HG02610 (cell line): ENCODE measurements around the gene SLC6A13.
"Not testable (repeated sequence)": the region's sequence is repeated elsewhere in the genome, so short reads cannot be mapped to it uniquely, and the experiment has no call there.

Experiments used
- ATAC-seq: cut with Tn5 transposase; IDR thresholded peaks from one replicate; pipeline ENCODE4 v1.9.1; 2021; ENCODE audit warnings: mild to moderate bottlenecking, moderate library complexity; ENCODE audit not compliant: unreplicated experiment

The SLC6A13 gene

GRCh38 chr12:262817-263216, at the start of gene SLC6A13:
SLC6A13 (minus strand) TSS chr12:262836; CDS start chr12:260052, 2,784 bp downstream.
- no peak for ATAC-seq

GRCh38 chr12:308511-308910, 45.9 kb upstream of the SLC6A13 start:
- no peak for ATAC-seq

GRCh38 chr12:307406-307805, 44.8 kb upstream of the SLC6A13 start:
- ATAC-seq: no peak

- ATAC-seq: no peak
These were observed 42.2 kb upstream of the SLC6A13 start for GRCh38 chr12:304805-305204.

- ATAC-seq: not testable (repeated sequence)
These were observed 40.1 kb upstream of the SLC6A13 start for GRCh38 chr12:302766-303165.

- not testable (repeated sequence) for ATAC-seq
These were observed 37.5 kb upstream of the SLC6A13 start for GRCh38 chr12:300166-300565.

- ATAC-seq: not testable (repeated sequence)
These were observed 36.9 kb upstream of the SLC6A13 start for GRCh38 chr12:299511-299910.

GRCh38 chr12:298059-298458, 35.4 kb upstream of the SLC6A13 start:
- ATAC-seq: not testable (repeated sequence)

- ATAC-seq: no peak
These were observed 32.5 kb upstream of the SLC6A13 start for GRCh38 chr12:295132-295531.

GRCh38 chr12:293199-293598, 30.6 kb upstream of the SLC6A13 start:
- no peak for ATAC-seq

GRCh38 chr12:292186-292585, 29.6 kb upstream of the SLC6A13 start:
- no peak for ATAC-seq

GRCh38 chr12:291153-291723, 28.6 kb upstream of the SLC6A13 start:
- no peak for ATAC-seq

- no peak for ATAC-seq
These were observed 26.1 kb upstream of the SLC6A13 start for GRCh38 chr12:288687-289086.

GRCh38 chr12:286531-287300, 24.1 kb upstream of the SLC6A13 start:
- ATAC-seq: no peak

- ATAC-seq: no peak
These were observed 15.4 kb upstream of the SLC6A13 start for GRCh38 chr12:278046-278445.

- no peak for ATAC-seq
These were observed 13.2 kb upstream of the SLC6A13 start for GRCh38 chr12:275812-276211.

- no peak for ATAC-seq
These were observed 10.7 kb upstream of the SLC6A13 start for GRCh38 chr12:273382-273781.

GRCh38 chr12:272942-273341, 10.3 kb upstream of the SLC6A13 start:
- no peak for ATAC-seq

GRCh38 chr12:271161-271560, 8.5 kb upstream of the SLC6A13 start:
- no peak for ATAC-seq

- ATAC-seq: no peak
These were observed 6.6 kb upstream of the SLC6A13 start for GRCh38 chr12:269191-269590.

GRCh38 chr12:268483-268840, 5.8 kb upstream of the SLC6A13 start:
- ATAC-seq: no peak

- ATAC-seq: no peak
These were observed 5.2 kb upstream of the SLC6A13 start for GRCh38 chr12:267581-268482.
